PC-3 (cell line): ENCODE data around the gene TANC1. TPM values are rescaled to one million over a fixed set of nuclear protein-coding genes. Genes with fewer than 3 reads are reported as not detected.

Experiments
- ATAC-seq: fragments of 200-7000 bp; cut with Tn5 transposase; 2 replicates; pipeline ENCODE4 v1.9.1; 2020; ENCODE audit warnings: mild to moderate bottlenecking, moderate library complexity
- BruUV-seq: library from RNA; stranded (reverse); fragments of 400-500 nt; replicated peaks from 2 replicates; lab custom pipeline; 2021; lab: Mats Ljungman, UMichigan
- CTCF ChIA-PET: fragments of 300-600 bp; sonication (Branson Sonifier 250); formaldehyde crosslinking; loops from one replicate; lab custom pipeline; 2022; ENCODE audit warnings: antibody characterized with exemption; lab: Charles Lee
- POLR2A ChIA-PET: fragments of 300-600 bp; sonication (Branson Sonifier 250); formaldehyde crosslinking; loops from one replicate; lab custom pipeline; 2022; ENCODE audit warnings: antibody characterized with exemption; ENCODE audit not compliant: unreplicated experiment; lab: Charles Lee
- DNase-seq: peaks from one replicate; pipeline ENCODE4 v3.0.0-alpha.2; 2015
- H2AFZ ChIP-seq: fragments of 300-600 bp; sonication (generic); 2 replicates; pipeline ENCODE4 v1.6.0; 2016; ENCODE audit warnings: antibody characterized with exemption, low read length
- H3F3A ChIP-seq: fragments of 300-600 bp; sonication (generic); one replicate; pipeline ENCODE4 v1.6.0; 2017; ENCODE audit warnings: antibody characterized with exemption, low read length, control low read depth, mild to moderate bottlenecking; ENCODE audit not compliant: unreplicated experiment
- H3K27ac ChIP-seq: fragments of 300-600 bp; sonication (generic); 2 replicates; pipeline ENCODE4 v1.5.1; 2016; ENCODE audit warnings: mild to moderate bottlenecking, low read length
- H3K27me3 ChIP-seq: fragments of 300-600 bp; sonication (generic); 2 replicates; pipeline ENCODE4 v1.6.1; 2016; ENCODE audit warnings: low read length, mixed read lengths
- H3K36me3 ChIP-seq: fragments of 300-600 bp; sonication (generic); 2 replicates; pipeline ENCODE4 v1.6.1; 2016; ENCODE audit warnings: low read depth, mixed run types, low read length, mixed read lengths
- H3K4me1 ChIP-seq: fragments of 300-600 bp; sonication (generic); 2 replicates; pipeline ENCODE4 v1.5.1; 2016; ENCODE audit warnings: low read length; ENCODE audit not compliant: insufficient read depth
- H3K4me2 ChIP-seq: fragments of 300-600 bp; sonication (generic); 2 replicates; pipeline ENCODE4 v1.6.0; 2016; ENCODE audit warnings: low read length
- H3K4me3 ChIP-seq: fragments of 300-600 bp; sonication (generic); 2 replicates; pipeline ENCODE4 v1.5.1; 2016; ENCODE audit warnings: mild to moderate bottlenecking, low read length, mixed read lengths
- H3K79me2 ChIP-seq: fragments of 300-600 bp; sonication (generic); 2 replicates; pipeline ENCODE4 v1.6.1; 2017; ENCODE audit warnings: low read length, mixed read lengths
- H3K9ac ChIP-seq: fragments of 300-600 bp; sonication (generic); 2 replicates; pipeline ENCODE4 v1.6.0; 2016; ENCODE audit warnings: mild to moderate bottlenecking, low read length
- H3K9me2 ChIP-seq: fragments of 300-600 bp; sonication (generic); replicated peaks from 2 replicates; pipeline ENCODE4 v1.6.1; 2016; ENCODE audit warnings: mixed run types, low read length, mixed read lengths
- H3K9me3 ChIP-seq: fragments of 300-600 bp; sonication (generic); 2 replicates; pipeline ENCODE4 v1.6.1; 2016; ENCODE audit warnings: low read length, mixed read lengths
- H4K20me1 ChIP-seq: fragments of 300-600 bp; sonication (generic); 2 replicates; pipeline ENCODE4 v1.6.1; 2016; ENCODE audit warnings: low read length, mixed read lengths
- EZH2 ChIP-seq: fragments of 300-600 bp; sonication (generic); IDR thresholded peaks from one replicate; pipeline ENCODE4 v1.6.1; 2017; ENCODE audit warnings: antibody characterized with exemption, mild to moderate bottlenecking, low read length; ENCODE audit not compliant: unreplicated experiment
- EZH2phosphoT487 ChIP-seq: fragments of 300-600 bp; sonication (generic); IDR thresholded peaks from 2 replicates; pipeline ENCODE4 v1.6.1; 2018; ENCODE audit warnings: mild to moderate bottlenecking, antibody characterized with exemption, low read length, borderline replicate concordance
- intact Hi-C: fragments of 100-400 bp; cut with micrococcal nuclease; formaldehyde crosslinking; loops from 2 replicates; pipeline ENCODE4 v1.9.0; 2023
- total RNA-seq: library from RNA; depleted of rRNA; stranded (reverse); fragments of >200 nt; gene quantifications from 2 replicates; pipeline ENCODE4 v1.2.3, GENCODE V29; 2014
- TF ChIP-seq, protein P1 (sequence below): fragments of 300-600 bp; sonication (generic); conservative IDR thresholded peaks from 2 replicates; pipeline ENCODE4 v1.5.1; 2017; ENCODE audit warnings: antibody characterized with exemption, low read depth, mild to moderate bottlenecking, low read length

TANC1 gene
- total RNA-seq, 1 experiment from 2014 or later = 17.6 TPM

- Histone ChIP-seq H3K9me3 (no peaks in the 10 kb centered on the region), H3K4me2 (no peak overlapping the region), H2AFZ (no peak overlapping the region), H3K27ac (no peak overlapping the region), H3K4me1 (no peaks in the 10 kb centered on the region), H3F3A (no peaks in the 10 kb centered on the region), H4K20me1 (no peaks in the 10 kb centered on the region), H3K27me3 (no peaks in the 10 kb centered on the region), H3K79me2 (no peaks in the 10 kb centered on the region), H3K4me3 (no peak overlapping the region), H3K9ac (no peak overlapping the region), H3K36me3 (peaks cover 29% of the 10 kb centered on the region), H3K9me2 (no peaks in the 10 kb centered on the region)
- BruUV-seq = no TSS peak
- TF ChIP-seq, protein P1, sequence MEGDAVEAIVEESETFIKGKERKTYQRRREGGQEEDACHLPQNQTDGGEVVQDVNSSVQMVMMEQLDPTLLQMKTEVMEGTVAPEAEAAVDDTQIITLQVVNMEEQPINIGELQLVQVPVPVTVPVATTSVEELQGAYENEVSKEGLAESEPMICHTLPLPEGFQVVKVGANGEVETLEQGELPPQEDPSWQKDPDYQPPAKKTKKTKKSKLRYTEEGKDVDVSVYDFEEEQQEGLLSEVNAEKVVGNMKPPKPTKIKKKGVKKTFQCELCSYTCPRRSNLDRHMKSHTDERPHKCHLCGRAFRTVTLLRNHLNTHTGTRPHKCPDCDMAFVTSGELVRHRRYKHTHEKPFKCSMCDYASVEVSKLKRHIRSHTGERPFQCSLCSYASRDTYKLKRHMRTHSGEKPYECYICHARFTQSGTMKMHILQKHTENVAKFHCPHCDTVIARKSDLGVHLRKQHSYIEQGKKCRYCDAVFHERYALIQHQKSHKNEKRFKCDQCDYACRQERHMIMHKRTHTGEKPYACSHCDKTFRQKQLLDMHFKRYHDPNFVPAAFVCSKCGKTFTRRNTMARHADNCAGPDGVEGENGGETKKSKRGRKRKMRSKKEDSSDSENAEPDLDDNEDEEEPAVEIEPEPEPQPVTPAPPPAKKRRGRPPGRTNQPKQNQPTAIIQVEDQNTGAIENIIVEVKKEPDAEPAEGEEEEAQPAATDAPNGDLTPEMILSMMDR = no peak
- TF ChIP-seq EZH2 (no peak), EZH2phosphoT487 (no peak)
- peak; percentile 43; the same call in 1 of the 2 replicates for ATAC-seq
- CTCF ChIA-PET = no interaction called here
- POLR2A ChIA-PET = no interaction called here
- no peak for DNase-seq
- intact Hi-C loops = no loop called here
Observed at GRCh38 chr2:159232456-159233170, 264.2 kb downstream of the TANC1 start.

DNA sequence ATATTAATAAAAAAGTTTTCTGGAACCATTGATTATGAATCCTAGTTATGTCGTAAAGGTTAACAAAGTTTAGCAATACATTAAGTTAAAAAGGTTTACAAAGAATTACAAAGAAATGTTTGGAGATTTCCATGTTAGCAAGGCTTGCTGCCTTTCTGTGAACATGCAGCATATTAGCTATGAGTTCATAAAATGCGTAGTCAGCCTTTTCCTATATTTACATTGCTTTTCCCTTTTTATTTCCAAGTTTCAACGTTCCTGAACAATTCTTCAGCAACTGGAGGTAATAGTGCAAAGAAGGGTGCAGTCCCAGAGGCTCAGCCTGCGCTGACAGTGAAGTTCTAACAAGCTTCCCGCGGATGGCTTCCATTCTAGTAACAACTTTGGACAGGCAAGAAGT lies 266.4 kb downstream of the TANC1 start:
- H4K20me1 ChIP-seq = no peaks in the 10 kb centered on the region
- BruUV-seq = no TSS peak
- DNase-seq (no peak), ATAC-seq (no peak)
- H2AFZ ChIP-seq = no peak overlapping the region
- H3K36me3 ChIP-seq = peaks cover 34% of the 10 kb centered on the region
- no peaks in the 10 kb centered on the region for H3F3A ChIP-seq
- no peaks in the 10 kb centered on the region for H3K79me2 ChIP-seq
- no peaks in the 10 kb centered on the region for H3K9me3 ChIP-seq
- POLR2A ChIA-PET = interaction anchor here (0.6 to 0.7 kb wide), 2 partner anchors 61 to 77 kb away, joined by 4 to 7 read pairs; no protein-coding TSS in a partner anchor
- no peaks in the 10 kb centered on the region for H3K9me2 ChIP-seq
- no peak overlapping the region for H3K27ac ChIP-seq
- H3K4me1 ChIP-seq = no peaks in the 10 kb centered on the region
- H3K4me2 ChIP-seq = no peak overlapping the region
- TF ChIP-seq, protein P1 = no peak
- TF ChIP-seq EZH2phosphoT487 = no peak
- no peak overlapping the region for H3K4me3 ChIP-seq
- H3K9ac ChIP-seq = no peak overlapping the region
- H3K27me3 ChIP-seq = no peaks in the 10 kb centered on the region
- intact Hi-C loops = no loop called here
- CTCF ChIA-PET = no interaction called here

DNA sequence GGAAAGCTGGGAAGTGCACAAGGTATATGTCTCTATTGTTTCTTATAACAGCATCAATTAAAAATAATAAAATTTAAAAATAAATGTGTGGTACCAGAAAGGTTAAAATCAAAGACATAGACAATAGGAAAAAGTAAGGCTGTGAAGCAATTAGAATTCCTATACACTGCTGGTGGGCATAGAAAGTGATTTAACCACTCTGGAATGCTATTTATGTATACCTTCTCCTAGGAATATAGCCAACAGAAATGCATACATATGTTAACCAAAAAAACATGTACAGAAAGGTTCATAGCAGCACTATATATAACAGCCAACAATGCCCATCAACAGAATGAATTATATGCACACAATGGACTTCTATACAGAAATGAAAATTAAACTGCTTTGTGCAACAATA lies 275.1 kb downstream of the TANC1 start:
- POLR2A ChIA-PET = no interaction called here
- Histone ChIP-seq H3K4me3 (no peak overlapping the region), H2AFZ (no peak overlapping the region), H3K4me1 (peaks cover 5% of the 10 kb centered on the region; the same call in 1 of the 2 replicates), H3K79me2 (no peaks in the 10 kb centered on the region), H3K36me3 (peaks cover 21% of the 10 kb centered on the region), H3K27me3 (no peaks in the 10 kb centered on the region), H3K4me2 (no peak overlapping the region), H3K9me3 (no peaks in the 10 kb centered on the region), H3K9ac (no peak overlapping the region), H4K20me1 (no peaks in the 10 kb centered on the region), H3K9me2 (no peaks in the 10 kb centered on the region), H3K27ac (no peak overlapping the region), H3F3A (no peaks in the 10 kb centered on the region)
- ATAC-seq (peak; percentile 43), DNase-seq (peak; percentile 53)
- CTCF ChIA-PET = no interaction called here
- TF ChIP-seq, protein P1 = no peak
- TF ChIP-seq EZH2 (no peak), EZH2phosphoT487 (no peak)
- intact Hi-C loops = no loop called here
- no TSS peak for BruUV-seq
